Embryonic facial prominence (tissue), 1 donor: ENCODE results near the gene TLE2.
"Not testable (repeated sequence)": the region's sequence is repeated elsewhere in the genome, so short reads cannot be mapped to it uniquely, and the experiment has no call there.

Source experiments
- DNase-seq: peaks from one replicate; pipeline ENCODE4 v3.0.0-alpha.2; 2016; ENCODE audit errors: extremely low spot score

TLE2 gene

DNA sequence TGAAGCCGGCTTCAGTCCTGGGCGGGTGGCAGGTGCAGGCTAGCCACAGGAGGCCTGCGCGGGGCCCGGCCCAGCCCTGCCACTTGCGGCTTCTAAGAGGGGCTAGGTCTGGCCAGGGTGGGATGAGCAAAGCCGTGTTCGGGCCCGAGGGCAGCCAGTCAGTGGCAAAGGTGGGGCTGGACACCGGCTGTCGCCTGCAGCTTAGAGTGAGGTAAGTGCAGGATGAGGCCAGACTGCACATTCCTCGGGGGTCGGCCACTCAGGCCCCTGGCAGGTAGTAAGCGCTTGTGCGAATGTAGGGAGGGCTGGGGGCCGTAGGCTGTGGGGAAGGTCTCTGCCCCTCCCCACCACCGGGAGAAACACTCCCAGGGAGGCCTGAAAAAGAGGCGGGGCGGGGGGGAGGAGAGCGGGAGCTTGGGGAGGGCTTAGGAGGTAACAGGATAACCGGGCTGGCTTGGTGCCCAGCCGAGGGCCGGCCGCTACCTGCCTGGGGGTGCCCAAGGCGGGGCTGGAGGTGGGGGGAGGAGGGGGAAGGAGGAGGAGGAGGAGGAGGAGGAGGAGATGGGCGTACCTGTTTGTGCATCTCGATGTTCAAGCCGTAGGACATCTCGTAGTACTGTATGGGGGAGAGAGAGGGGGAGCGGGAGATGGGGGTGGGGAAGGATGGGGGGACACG, 26.8 kb upstream of the TLE2 start:
- peak; percentile 60 for DNase-seq

GRCh38 chr19:3054972-3055740, 26.1 kb upstream of the TLE2 start:
- no peak for DNase-seq

DNA sequence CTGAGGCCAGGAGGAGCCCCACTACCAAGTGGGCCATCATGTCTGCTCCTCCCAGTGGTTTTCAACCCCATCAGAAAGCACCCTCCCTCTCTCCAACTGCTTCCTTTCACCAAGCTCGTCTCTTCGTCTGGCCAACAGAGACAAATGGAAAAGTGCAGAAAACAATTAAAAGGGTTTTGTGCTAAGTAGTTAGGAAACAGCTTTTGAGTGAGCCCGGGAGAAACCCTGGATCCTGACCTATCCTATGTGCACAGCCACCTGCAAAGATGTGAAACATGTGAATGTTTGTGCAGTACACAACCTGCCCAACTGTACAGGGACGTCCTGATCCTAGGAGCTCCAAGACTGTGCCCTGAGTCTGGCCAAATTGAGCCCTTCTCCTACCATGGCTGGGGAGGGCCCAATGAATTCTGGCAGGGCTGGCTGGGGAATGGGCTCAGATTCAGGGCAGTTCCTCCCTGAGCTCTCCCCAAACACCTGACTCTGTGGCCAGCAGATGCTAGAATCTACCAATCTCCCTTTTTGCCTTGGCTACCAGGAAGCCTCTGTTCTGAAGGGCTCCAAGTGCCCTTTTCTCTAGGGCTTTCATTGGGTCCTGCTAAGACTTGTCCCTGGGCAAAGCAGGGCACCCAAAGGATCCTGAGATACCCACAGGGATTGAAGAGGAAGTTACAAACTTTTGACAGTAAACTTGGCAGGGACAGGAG, 25.3 kb upstream of the TLE2 start:
- no peak for DNase-seq

- no peak for DNase-seq
Measured at GRCh38 chr19:3053780-3054179, 24.7 kb upstream of the TLE2 start.

DNA sequence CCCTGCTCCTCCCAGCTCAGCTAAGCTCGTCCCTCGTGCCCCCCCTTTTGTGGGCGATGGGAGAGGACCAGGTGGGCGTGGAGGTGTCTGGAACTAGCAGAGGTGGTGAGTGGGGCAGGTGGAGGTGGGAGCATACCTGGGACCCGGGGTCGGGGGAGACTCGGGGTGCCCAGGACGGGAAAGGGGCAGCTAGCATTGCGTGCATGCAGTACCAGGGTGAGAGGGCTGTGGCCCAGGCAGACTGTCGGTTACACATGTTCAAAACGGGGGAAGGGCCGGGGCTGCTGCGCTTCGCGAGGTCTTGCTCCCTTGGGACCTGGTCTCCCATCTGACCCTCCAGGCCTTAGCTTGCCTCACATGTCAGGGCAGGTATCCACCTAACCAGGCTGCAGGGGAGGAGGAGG, 24.1 kb upstream of the TLE2 start:
- DNase-seq = no peak

GRCh38 chr19:3050016-3050415, 20.9 kb upstream of the TLE2 start:
- DNase-seq = not testable (repeated sequence)

GRCh38 chr19:3049089-3049488, 20.0 kb upstream of the TLE2 start:
- DNase-seq = no peak

GRCh38 chr19:3048190-3048533, 19.1 kb upstream of the TLE2 start:
- DNase-seq = no peak

- peak; percentile 73 for DNase-seq
Measured at GRCh38 chr19:3047496-3048189, 18.6 kb upstream of the TLE2 start.

DNA sequence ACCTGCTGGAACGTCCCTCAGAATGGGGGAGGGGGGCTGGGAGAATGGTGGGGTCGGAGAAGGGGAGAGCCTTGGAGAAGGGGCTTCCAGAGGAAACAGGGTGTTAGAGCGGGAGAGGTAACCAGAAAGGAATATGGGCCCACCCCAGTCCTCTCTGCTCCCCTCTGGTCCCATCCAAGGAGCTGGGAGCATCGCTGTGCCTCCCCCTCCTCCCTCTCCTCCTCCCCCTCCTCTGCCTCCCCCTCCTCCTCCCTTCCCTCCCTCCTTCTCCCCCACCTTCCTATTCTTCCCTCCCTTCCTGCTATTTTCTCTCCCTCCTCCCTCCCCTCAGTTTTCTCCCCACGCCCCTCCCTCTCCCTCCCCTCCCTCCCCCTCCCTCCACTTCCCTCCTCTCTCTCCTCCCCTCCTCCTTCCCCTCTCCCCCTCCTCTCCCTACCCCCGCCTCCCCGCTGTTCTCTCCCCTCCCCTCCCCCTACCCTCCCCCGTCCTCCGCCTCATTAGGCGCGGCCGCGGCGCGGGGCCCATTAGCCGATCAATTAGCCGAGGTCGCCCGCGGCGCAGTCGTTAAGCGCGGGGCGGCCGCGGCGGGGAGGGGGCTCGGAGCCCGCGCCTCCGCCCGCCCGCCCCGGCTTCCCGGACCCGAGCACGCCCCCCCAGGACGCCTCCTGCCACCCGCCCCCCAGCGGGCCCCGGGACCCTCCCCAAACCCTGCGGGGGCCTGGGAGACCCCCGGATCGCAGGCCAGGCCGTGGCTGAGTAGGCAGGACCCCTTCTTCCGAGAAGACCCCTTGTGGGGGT, 17.8 kb upstream of the TLE2 start:
- peak; percentile 65 for DNase-seq

DNA sequence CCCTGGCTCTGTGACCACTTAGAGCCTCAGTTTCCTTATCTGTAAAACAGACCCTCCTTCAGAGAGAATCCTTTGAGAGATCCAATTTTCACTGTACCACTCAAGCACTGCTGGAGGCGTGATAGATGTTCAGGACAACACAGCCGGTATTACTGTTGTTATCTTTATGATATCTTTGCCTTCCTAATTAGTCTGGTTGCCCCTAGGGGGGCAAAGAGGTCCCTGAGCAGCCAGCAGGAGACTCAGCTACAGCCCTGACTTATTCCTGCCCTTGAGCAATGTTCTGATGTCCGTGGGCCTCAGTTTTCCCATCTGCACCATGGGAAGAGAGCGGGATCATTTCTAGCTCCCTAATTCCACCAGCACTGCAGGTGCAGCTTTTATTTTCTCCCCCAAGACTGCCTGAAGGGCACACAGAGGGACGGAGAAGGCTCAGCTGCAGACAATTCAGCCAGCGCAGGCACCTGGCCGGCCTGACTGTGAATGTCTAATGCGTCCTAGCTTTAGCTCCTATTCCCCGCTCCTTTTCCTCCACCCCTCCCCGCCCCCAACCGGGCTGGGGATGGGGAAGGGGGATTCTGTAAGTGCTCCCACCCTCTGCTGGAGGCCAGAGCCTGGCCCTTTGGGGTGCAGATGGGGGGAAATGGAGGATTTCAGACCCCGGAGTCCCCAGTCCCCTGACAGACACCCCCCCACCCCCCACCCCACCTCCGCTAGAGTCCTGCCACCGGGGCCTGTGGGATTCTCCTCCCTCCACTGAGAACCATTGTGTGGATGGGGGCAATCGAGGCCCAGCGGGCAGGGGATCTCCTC, 17.0 kb upstream of the TLE2 start:
- no peak for DNase-seq

DNA sequence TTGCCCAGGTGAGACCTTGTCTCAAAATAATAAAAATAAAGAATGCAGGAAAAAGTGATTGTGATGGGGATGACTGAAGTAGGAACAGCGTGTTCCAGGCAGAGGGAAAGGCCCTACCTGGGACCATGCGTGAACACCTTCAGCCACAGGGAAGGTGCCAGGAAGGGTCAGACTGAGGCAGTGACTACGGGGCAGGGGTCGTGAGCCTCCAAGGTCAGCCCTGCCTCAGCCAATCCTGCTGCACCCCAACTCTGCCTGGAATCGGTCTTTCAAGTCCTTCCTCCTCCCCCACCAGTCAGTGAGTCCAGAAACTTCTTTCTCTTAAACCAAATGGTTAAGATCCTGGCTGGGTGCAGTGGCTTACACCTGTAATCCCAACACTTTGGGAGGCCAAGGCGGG, 16.1 kb upstream of the TLE2 start:
- DNase-seq = no peak

- DNase-seq = no peak
Measured at GRCh38 chr19:3042621-3043267, 13.7 kb upstream of the TLE2 start.

DNA sequence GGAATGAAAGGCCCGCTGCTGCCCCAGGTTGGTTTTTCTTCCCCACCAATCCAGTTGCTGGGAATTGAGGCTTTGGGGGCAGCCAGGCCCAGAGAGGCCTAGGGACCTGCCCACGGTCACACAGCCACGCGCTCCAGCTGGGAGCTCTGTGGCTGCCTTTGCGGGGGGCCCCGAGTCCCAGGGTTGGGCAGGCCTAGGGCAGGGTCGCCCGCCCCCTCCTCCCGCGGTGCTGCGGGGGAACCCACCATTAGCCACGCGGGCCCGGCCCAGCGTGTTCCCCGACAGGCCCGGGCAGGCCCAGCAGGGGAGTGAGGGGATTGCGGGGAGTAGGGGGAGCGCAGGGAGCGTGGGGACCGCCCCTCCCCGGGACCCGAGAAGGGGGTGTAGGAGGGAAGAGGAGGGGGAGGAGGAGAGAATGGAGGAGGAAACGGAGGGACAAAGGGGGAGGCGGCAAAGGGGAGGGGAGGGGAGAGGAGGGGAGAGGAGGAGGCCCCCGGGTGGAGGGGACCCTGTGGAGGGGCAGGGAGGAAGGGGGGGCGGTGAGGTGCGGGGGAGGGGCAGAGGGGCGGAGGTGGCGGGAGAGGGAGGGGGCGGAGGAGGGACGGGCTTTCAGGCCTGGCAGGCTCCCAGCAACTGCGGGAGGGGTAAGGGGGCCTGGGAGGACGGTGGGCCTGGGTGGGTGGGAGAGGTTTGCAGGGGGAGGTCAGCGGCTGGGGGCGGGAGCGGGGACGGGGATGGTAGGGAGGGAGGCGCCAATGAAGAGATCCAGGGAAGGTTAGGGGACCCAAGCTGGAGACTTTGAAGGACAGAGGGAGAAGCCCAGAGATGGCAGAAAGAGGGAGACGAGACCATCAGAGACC, 12.9 kb upstream of the TLE2 start:
- DNase-seq = peak; percentile 73

DNA sequence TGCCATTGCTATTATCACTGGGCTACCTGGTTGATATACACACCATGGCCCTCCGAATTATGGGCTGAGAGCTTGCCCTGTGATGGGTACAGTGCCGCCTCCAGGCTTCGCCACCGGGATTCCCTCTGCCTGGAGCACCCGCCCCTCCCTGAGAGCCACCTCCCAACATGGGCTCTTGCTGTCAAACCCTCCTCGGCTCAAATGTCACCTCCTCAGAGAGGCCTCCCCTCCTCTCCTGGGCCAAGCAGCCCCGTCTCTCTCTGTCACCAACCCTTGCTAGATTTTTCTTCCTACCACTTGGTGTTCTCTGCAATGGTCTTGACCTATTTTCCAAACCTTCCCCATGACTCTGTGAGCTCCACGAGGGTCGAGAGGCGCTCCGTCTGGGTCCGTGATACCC, 12.2 kb upstream of the TLE2 start:
- DNase-seq = no peak

DNA sequence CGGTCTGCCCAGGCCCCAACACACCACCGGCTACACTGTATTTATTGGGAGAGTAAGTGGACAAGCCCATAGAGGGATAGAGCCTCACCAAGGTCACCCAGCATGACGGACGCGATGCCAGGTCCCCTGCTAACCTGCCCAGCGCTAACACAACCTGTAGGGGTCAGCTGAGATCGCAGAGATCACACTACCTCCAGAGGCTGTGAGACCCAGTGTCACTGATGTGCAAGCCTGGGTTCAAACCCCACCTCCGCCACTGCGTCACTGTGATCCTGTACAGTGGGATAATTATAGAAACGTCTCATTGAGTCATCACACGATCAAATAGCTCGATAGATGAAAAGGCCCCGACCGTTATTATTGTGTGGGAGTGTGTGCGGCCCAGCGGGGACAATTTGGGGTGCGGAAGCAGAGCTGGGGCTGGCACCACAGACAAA, 10.6 kb upstream of the TLE2 start:
- DNase-seq = no peak

DNA sequence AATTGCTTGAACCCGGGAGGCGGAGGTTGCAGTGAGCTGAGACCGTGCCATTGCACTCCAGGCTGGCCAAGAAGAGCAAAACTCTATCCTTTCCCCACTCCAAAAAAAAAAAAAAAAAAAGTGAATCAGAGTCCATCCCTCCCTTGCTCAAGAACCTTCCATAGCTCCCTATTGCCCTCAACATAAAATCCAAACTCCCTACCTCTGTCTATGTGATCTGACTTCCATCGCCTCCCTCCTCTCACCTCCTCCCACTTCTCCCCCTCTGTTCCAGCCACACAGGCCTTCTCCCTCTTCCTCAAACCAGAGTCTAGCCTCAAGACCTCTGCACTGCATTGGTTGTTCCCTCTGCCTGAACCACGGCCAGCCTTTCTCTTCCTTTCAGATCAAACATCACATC, 10.0 kb upstream of the TLE2 start:
- DNase-seq = no peak

DNA sequence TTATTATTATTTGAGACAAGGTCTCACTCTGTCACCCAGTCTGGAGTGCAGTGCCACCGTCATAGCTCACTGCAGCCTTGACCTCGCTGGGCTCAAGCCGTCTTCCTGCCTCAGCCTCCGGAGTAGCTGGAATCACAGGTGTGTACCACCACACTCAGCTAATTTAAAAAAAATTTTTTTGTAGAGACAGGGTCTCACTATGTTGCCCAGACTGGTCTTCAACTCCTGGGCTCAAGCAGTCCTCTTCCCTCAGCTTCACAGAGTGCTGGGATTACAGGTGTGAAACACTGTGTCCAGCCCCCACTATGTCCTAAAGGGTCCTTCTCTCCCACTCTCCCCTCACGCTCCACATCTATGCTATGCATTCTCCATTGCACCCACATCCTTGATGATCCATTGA, 9.1 kb upstream of the TLE2 start:
- no peak for DNase-seq

GRCh38 chr19:3036977-3037544, 8.0 kb upstream of the TLE2 start:
- not testable (repeated sequence) for DNase-seq
